Fibroblast of villous mesenchyme (primary cell): ENCODE data around the gene GOSR2. TPM values are rescaled to one million over a fixed set of nuclear protein-coding genes. Genes with fewer than 3 reads are reported as not detected.
A peak's percentile ranks its signal among the peaks of the same experiment; 100 is the strongest.

Experiments used
- DNase-seq: peaks from one replicate; pipeline ENCODE4 v3.0.0-alpha.2; 2010; ENCODE audit warnings: low read depth
- H3K4me3 ChIP-seq: 2 replicates; pipeline ENCODE4 v1.5.1; 2011; ENCODE audit warnings: low read depth, mild to moderate bottlenecking, low read length
- CTCF ChIP-seq: IDR thresholded peaks from 2 replicates; pipeline ENCODE4 v1.5.1; 2012; ENCODE audit warnings: low read depth, mild to moderate bottlenecking, low read length; ENCODE audit not compliant: insufficient read depth
- total RNA-seq: library from RNA; depleted of rRNA; stranded (reverse); fragments of >200 nt; gene quantifications from 2 replicates; pipeline ENCODE4 v1.2.3, GENCODE V29; 2012

The GOSR2 gene
- total RNA-seq, 1 donor = 65.6 TPM

GRCh38 chr17:46960152-46960551 is 37.2 kb downstream of the GOSR2 start:
- TF ChIP-seq CTCF = no peak
- H3K4me3 ChIP-seq = no peak overlapping the region
- no peak for DNase-seq

GRCh38 chr17:46962374-46962790 is 39.4 kb downstream of the GOSR2 start:
- DNase-seq = peak; percentile 93
- no peak overlapping the region for H3K4me3 ChIP-seq
- TF ChIP-seq CTCF = no peak

GRCh38 chr17:46963571-46963970 is 40.6 kb downstream of the GOSR2 start:
- DNase-seq = no peak
- H3K4me3 ChIP-seq = no peak overlapping the region
- TF ChIP-seq CTCF = no peak

DNA sequence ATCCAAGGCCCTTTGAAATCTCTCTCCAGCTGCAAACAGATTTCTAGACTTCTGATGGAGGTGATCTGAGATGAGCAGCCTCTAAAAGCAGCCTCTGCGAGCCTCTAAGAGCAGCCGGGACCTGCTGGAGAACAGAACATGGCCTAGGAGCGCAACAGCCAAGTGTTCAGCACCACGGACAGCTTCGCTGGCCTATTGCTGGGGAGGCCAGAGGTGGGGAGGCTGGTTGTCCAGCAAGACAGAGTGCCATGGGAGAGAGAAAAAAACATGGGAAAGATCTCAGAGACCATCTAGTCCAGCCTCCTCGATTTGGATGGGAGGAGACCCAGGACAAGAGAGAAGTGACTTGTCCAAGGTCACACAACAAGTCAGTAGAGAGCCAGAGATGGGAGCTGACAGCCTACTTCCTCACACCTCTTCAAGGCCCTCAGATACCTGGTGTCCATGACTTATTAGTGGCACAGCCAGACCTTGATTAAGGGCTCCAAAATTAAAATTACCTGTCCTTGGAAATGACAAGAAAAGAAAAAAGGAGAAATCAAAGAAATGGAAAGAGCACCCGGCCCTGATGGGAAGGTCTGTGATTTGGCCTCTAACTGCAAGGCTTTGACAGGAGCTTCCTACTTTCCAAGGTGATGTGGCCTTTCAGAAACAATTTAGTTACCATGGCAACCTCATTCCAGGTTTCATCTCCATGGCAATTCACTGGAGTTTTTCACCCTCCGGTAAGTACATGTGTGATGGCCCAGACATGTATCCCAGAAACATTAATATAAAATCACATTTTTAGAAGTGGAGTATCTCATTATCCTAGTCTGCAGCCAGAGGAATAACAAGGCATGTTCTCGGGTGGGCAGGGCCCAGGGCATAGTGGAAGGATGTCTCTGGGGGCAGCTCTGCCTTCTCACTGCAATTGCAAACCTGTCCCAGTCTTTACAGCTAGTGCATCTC is 41.6 kb downstream of the GOSR2 start:
- H3K4me3 ChIP-seq = no peak overlapping the region
- TF ChIP-seq CTCF = no peak
- peak; percentile 39 for DNase-seq

DNA sequence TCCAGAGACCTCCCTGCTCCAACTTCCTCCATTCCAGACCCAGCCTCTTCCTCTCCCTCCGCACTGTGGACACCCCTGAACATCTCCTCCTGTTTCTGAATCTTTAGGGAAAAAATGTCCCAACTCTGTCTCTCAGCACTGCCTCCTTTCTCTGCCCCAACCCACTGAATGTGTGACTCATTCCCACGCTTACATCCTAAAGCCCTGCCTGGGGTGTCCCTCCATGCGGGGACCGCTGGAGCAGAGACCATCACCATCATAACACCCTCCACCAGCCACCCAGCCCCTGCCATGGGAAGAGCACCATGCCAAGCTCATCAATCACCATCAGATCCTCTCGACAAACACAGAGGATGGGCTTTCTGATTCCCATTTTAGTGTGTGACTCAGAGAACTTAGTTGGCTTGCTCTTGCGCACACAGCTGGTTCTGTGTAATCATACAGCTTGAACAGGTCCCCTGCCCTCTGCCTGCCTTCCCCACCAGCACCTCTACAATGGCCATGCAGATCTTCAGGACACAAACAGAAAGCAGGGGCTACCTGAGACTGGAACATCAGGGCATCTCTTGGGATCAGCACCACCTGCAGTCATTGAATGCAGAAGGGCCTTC is 45.4 kb downstream of the GOSR2 start:
- H3K4me3 ChIP-seq = no peak overlapping the region
- TF ChIP-seq CTCF = no peak
- no peak for DNase-seq

DNA sequence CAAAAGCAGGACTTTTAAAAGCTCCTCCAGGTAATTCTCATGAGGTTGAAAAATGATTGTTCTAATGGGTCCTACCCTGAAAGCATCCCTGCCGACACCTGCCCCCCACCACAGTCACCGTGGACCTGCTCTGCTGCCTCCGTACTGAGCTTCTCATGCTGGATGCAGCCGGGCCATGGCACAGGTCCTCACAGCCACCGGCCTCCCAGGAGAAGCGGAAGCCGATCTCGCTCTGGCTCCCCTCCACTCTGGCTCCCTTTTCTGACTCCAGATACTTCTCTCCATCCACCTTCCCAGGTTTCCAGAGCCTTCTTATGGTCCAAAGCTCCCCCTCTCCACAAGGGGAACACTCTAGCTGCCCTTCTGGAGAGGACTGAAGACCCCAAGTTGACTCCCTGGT is 45.9 kb downstream of the GOSR2 start:
- no peak for TF ChIP-seq CTCF
- DNase-seq = no peak
- H3K4me3 ChIP-seq = no peak overlapping the region
